Measurements from ENCODE around the gene LMAN2L.

DNA sequence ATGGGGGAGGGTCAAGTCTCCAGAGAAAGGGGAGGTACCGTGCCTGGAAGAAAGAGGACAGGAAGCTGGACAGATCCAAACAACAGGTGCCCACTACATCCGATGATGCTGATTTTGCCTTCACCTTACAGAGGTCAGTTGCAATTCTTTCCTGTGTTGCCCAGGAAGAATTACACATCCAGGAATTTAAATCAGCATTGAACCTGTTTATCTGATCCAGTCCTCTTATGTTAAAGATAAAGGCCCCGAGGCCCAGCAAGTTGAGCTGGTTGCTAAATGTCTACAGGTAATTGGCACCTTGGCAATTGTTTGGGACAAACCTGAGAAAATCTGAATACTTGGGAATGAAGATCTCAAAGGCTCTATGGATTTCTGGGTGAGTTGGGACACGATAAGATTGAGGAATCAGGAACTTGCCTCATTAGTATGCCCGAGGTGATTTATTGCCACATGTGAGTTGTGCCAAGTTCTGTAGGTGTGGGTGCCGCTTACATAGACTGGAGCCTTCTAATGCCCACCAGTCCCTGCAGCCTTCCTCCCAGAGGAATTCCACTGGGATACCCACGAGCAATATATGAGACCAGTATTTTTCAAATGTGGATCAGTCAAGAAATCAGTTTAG lies 13.9 kb upstream of the LMAN2L start:
- TF ChIP-seq, protein P1, sequence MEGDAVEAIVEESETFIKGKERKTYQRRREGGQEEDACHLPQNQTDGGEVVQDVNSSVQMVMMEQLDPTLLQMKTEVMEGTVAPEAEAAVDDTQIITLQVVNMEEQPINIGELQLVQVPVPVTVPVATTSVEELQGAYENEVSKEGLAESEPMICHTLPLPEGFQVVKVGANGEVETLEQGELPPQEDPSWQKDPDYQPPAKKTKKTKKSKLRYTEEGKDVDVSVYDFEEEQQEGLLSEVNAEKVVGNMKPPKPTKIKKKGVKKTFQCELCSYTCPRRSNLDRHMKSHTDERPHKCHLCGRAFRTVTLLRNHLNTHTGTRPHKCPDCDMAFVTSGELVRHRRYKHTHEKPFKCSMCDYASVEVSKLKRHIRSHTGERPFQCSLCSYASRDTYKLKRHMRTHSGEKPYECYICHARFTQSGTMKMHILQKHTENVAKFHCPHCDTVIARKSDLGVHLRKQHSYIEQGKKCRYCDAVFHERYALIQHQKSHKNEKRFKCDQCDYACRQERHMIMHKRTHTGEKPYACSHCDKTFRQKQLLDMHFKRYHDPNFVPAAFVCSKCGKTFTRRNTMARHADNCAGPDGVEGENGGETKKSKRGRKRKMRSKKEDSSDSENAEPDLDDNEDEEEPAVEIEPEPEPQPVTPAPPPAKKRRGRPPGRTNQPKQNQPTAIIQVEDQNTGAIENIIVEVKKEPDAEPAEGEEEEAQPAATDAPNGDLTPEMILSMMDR (conservative IDR thresholded peaks at IDR 0.05; ENCODE audit: low read depth, low read length), result no peak
- no peak for TF ChIP-seq EZH2 (IDR thresholded peaks at IDR 0.05; ENCODE audit: borderline replicate concordance, low read depth, low read length, poor library complexity, severe bottlenecking)

Data from A673 (cell line).